ENCODE measurements around the gene SPECC1.

GRCh38 chr17:20310481-20310880 is 301.3 kb downstream of the SPECC1 start:
- no peak for TF ChIP-seq CTCF (IDR thresholded peaks at IDR 0.05)
- TF ChIP-seq POLR2A (IDR thresholded peaks at IDR 0.05) = no peak

Data from right lobe of liver (tissue), 4 donors.